NCI-H2029 (cell line): ENCODE results near the gene RASL12.
"Not testable (repeated sequence)": the region's sequence is repeated elsewhere in the genome, so short reads cannot be mapped to it uniquely, and the experiment has no call there.

ENCODE experiments used
- DNase-seq: peaks from one replicate; lab custom pipeline; 2025; lab: John Stamatoyannopoulos, UW

RASL12 gene

DNA sequence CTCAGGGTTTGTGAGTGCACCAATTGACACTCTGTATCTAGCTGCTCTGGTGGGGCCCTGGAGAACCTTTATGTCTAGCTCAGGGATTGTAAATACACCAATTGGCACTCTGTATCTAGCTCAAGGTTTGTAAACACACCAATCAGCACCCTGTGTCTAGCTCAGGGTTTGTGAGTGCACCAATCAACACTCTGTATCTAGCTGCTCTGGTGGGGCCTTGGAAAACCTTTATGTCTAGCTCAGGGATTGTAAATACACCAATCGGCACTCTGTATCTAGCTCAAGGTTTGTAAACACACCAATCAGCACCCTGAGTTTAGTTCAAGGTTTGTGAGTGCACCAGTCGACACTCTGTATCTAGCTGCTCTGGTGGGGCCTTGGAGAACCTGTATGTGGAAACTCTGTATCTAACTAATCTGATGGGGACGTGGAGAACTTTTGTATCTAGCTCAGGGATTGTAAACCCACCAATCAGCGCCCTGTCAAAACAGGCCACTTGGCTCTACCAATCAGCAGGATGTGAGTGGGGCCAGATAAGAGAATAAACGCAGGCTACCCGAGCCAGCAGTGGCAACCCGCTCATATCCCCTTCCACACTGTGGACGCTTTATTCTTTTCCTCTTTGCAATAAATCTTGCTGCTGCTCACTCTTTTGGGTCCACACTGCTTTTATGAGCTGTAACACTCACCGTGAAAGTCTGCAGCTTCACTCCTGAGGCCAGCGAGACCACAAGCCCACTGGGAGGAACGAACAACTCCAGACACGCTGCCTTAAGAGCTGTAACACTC is 8.0 kb upstream of the RASL12 start:
- not testable (repeated sequence) for DNase-seq

DNA sequence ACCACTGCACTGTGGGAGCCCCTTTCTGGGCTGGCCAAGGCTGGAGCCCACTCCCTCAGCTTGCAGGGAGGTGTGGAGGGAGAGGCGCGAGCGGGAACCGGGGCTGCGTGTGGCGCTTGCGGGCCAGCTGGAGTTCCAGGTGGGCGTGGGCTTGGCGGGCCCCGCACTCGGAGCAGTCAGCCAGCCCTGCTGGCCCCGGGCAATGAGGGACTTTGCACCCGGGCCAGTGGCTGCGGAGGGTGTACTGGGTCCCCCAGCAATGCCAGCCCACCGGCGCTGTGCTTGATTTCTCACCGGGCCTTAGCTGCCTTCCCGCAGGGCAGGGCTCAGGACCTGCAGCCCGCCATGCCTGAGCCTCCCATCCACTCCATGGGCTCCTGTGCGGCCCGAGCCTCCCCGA is 7.2 kb upstream of the RASL12 start:
- not testable (repeated sequence) for DNase-seq

DNA sequence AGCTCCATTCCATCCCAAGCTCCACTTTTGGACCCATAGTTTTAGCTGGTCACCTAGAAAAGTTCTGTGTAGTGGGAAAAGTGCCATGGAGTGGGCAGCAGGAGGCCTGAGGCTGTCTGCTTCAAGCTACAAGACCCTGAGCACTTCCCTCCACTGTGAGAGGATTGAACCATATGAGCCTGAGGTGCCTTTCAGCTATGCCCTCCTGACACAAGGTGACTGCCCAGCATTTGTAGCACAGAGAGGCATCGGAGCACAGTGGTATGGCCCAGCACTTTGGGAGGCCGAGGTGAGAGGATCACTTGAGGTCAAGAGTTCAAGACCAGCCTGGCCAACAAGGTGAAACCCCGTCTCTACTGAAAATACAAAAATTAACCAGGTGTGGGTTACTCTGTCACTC is 4.8 kb upstream of the RASL12 start:
- DNase-seq = no peak

DNA sequence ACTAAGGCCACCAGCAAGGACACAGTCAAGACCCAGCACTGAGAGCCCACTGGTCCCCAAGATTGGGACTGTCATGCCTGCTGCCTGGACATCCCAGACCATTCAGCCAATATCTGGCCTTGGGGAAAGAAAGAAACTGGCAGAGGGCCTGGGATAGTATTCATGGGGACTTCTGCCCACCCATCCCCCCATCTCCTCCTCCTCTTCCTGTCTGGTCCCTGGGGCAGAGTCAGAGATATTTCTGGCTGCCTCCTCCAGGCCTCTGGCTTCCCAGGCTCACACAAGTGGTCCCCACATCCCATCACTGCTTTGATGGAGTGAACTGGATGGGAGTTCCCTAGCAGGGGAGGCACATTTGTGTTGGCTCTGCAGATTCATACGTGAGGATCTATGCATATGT is 4.2 kb upstream of the RASL12 start:
- no peak for DNase-seq

DNA sequence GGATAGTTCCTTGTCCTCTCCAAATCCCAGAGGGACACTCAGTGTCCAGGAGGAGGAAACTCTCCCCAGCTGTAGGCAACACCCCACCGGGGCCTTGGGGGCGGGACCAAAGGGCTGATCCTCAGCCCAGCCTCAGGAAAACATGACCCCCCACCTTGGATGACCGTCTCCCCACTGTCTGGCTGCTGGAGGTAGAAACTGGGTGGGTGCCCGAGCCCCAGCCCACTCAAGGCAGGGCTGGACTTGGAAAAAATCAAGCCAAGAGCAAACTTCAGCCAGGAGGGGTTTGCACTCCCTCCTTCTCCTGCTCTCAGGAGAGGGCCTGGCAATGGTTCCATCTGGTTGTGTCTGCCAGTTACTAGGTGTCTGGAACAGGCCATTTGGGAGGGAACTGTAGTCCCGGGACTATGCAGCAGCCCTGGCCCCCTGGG is 3.6 kb upstream of the RASL12 start:
- no peak for DNase-seq

DNA sequence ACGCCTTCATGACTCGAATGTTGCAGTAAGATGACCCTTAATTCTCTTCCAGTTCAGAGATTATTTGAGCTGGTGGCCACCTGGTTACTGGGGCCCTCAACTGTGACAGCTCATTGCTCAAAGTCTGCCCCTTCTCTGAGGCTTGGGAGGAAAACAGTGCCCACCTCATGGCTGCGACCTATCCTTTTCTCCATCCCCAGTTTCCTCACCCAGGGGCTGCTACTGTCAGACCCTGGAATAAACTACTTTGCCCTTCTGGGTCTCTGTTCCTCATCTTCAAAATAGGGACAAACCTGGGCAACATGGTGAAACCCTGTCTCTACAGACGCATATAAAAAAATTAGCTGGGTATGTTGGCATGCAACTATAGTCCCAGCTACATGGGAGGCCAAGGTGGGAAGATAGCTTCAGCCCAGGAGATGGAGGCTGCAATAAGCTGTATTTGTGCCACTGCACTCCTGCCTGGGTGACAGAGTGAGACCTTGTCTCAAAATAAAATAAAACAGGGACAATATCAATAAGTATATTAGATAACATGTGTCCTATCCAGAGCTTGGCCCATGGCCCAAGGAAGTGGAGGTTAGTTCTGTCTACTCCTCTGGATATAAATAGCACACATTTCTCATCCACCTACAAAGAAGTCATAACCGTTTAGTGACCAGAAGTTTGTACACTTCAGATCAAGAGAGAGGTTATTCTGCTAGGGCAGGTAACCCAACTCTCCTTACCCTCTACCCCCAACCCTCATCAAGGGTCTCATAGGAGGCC is 2.2 kb upstream of the RASL12 start:
- no peak for DNase-seq

DNA sequence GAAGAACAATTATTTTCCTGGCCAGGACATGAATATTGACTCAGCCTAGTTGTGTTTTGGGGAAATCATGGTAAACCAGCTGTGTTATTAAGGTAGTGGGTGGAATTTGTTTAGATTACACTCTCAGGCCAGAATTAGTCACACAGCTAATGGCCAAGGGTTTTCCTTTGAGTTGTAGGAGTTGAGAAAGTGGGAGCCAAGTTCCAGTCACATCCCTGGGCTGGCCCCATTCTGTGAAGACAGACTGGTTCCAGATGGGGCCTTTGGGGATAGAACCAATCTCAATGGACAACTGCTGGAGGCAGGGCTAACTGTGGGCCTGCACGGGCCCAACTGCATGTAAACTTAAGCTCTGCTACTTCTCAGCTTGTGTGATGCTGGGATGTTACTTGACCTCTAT is 1.4 kb upstream of the RASL12 start:
- DNase-seq = no peak

DNA sequence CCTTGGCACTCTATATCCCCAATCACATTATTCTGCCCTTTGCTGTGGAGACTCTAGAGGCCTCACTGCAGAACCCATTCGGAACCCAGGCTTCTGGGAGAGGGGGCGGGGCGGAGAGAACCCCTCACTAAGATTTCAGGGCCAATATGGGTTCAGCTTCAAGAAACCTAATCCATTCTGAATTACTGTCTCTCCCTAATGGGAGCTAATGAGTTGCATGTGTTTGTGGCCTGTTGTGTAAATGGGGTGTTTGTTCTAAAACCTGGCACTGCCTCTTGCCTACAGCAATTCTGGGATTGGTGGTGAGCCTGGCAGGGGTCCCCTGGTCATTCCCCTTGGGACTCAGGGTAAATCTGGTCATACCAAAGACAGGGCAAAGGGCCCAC is 605 bp upstream of the RASL12 start:
- DNase-seq = no peak

DNA sequence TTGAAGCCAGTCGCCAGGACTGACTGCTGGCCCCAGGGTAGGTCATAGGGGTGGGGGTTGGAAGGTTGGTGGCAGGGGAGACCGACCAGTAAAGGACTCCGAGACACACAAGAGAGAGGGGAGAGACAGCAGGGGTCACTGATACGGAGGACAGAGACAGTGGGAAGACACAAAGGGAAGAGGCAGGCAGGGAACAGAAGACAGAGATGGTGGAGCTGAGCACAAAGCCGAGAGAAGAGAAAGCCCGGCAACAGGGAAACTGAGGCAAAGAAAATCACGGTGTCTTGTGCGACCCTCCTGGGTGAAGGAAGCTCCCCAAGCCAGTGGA is 510 bp downstream of the RASL12 start:
- no peak for DNase-seq

DNA sequence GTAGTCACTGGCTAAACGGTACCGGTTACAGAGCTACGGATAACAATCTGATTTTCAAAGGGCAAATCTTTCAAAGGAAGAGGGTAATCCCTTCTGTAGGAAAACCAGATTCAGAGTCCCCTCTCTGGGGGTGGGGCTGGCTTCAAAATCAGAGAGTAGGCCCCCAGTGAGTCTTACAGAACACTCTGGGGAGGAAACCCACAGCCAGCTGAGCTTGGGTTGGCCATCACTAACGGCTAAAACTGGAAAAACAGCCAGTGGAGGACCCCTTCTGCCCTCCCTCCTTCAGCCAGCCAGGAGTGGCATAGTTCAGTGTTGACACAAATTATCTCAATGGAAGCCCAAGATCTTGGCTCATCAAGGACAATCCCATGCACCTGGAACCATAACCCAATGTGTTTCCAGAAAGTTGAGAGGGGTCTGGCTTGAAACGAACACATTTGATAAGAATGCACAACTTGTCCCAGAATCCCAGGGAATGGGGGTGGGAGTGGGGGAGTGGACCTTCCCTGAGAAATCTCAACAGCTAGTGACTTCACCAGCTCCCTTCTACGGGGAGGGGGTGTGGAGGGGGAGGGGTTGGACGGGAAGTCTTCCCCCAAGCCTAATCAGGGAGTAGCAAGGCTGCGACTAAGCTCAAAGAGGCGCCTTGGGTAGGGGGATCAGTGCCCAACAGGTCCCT is 1.0 kb downstream of the RASL12 start:
- DNase-seq = no peak

DNA sequence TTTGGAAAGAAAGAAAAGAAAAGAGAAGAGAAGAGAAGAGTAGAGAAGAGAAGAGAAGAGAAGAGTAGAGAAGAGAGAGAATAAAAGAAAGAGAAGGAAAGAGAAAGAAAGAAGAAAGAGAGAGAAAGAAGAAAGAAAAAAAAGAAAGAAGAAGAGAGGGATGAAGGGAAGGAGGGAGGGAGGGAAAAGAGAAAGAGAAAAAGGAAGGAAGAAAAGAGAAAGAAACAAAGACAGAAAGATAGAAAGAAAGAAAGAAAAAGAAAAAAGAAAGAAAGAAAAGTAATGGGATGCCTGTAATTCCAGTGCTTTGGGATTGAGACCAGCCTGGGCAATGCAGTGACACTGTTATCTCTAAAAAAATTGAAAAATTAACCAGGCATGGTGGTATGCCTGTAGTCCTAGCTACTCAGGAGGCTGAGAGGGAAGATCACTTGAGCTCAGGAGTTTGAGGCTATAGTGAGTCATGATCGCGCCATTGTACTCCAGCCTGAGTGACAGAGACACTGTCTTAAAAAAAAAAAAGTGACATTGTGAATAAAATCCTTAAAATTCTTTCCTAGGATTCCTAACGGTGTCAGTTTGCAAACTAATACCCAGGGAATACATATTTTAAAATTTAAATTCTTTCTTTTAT is 1.7 kb downstream of the RASL12 start:
- DNase-seq = no peak

DNA sequence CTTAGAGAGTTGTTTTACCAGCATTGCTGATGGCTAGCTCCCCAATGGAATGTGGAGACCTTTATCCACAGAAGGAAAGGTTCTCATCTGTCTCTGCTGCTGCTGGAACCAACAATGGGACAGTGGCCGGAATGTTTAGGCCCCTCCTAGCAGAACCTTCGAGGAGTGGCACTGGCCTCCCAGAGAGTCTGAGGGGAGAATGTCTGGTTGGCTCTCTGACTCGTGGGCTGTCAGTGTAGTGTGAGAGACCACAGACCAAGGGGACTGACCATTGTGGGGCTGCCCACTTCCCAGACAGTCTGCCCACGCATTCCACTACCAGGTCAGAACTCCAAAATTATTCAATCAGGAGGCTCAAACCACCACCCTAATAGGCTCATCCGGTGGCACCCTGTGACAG is 5.1 kb downstream of the RASL12 start:
- no peak for DNase-seq

DNA sequence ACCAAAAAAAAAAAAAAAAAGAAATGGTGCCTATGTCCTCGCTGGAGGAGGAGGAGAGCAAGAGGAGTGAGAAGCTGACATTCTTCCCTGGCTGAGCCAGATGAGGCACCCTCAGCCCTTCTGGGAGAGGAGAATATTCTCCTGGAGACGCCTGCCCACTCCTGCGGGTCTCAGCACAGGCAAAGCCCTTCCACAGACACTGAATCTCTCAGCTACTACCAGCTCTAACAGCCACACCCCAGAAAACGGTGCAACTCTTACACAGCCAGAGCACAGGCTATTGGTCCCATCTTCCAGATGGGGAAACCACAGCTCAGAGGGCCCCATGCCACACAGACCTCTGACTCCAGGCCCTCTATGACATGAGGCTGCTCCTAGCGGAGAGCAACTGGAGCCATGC is 5.7 kb downstream of the RASL12 start:
- no peak for DNase-seq

DNA sequence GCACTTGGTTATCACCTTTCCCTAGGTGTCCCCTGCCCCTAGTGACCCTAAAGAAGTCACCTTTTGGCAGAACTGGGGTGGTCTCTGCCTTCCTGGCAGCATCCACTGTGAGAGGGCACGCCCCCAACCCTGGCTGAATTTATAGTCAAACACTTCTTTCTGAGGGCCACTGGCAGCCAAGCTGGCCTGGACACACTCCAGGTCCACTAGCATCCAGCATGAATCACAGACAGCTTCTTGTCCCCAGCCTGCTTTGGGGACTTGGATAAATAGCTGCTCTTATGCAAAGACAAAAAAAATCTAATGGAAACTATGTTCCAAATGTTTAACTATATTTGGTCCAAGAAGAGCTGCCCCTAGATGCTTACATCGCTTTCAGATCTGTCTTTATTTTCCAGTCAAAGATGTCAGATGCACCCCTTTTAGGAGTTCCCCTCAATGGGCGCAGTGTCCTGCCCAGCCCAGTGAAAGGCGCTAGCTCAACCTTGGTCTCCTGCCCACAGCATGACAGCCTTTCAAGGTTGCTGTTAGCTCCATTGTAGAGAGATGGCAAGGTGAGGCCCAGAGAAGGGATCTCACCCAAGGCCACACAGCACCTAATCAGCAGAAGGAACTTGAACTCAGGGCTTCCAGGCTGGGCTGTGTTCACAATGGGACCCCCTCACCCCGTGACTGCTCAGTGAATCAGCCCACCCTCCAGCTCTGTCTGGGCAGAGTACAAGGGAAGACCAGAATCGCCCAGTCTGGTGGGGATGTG is 7.0 kb downstream of the RASL12 start:
- no peak for DNase-seq

DNA sequence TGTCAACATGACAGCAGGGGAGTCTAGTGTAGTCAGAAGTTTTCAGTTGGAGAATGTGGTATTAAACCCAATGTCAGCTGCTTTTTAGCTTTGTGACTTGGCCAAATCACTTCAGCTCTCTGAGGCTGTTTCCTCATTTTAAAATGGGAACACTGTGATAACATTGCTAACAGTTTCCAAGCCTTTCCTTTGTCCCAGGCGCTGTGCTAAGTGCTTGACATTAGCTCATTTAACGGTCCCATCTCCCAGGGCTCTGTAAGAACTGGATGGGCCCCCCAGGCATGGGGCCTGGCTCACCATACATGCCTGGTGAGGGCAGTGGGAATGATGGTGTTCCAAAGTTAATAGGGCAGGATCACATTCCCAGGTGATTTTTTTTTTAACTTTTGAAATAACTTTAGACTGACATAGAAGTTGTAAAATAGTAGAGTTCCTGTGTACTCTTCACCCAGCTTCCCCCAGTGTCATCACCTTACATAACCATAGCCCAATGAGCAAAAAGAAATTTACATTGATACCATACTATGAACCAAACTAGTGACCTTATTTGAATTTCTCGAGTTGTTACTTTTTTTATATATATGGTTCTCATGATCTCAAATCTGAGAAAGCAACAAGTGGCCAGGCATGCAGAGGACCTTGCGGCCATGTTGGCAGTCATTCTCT is 7.7 kb downstream of the RASL12 start:
- no peak for DNase-seq

DNA sequence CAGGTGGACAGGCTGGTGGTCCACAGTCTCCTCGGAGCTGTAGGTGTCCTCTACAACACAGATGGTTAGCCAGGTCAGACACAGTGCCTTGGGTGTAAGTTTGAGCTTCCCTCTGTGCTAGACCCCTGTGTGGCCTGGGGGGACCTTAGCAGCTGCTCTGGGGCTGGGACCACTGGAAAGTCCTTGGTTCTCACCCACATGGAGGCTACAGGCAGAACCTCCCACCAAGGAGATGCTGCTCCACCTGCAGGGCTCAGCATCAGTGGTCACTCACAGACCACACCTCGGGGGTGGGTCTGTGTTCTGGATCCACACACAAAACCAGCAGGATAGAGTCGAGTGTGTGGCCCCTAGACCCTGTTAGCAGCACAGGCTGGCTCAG is 8.4 kb downstream of the RASL12 start:
- DNase-seq = no peak

DNA sequence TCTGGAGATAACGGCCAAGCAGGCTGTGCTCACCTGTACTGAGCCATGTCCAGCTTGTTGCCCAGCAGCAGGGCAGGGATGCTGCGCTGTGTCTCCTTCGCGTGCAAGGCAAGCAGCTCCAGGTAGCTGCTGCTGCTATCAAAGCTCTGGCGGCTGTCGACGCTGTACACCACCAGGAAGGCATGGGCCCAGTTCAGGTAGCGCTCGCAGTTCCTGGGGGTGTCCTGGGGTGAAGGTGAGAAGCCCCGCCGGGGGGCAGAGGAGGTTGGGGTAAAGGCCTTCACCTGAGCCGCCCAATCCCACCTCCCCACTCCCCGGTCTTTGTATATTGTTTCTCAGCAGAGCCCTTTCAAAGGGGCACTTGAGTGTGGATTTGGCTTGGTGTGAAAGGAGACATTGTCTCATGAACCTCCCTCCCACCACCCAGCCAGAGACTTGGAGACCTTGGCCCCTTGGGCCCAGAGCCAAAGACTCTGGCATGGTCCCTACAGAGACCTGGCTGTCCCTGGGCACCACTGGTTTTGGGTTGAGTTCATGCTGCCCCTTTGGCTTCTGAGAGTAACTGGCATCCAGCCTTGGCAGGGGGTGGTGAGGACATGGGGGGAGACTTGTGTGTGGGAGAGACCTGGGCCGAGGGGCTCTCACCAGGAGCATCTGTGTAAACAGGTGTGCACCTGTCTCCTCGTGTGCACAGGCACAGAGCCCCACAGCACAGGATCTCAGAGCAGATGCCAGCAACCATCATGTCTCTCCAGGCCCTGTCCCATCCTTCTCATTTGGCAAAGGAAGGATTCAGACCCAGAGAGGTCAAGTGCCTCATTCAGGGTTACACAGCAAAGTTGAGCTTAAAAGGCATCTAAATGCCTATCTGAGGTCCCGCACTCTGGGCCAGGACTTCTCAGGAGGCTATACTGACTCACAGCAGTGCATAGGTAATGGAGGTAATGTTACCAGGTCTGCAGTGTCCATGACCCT is 9.1 kb downstream of the RASL12 start:
- no peak for DNase-seq

DNA sequence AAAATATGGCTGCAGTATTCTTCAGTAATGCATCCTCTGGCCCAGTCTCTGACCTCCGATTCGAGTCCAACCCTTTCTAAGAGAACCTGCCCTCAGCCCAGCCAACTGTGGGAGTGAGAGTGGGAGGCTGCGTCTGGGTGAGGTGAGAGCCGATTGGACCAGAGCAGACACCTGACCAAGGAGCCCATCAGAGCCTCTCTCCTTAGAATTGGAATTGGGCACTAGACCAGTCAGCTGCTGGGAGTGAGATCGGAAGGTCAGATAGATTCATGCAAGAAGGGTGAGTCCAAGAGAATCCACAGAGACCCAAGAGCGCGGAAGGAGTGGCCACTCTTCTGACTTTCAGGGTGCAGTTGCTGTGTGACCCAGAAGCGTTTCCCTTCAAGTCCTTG is 10.2 kb downstream of the RASL12 start:
- DNase-seq = no peak

DNA sequence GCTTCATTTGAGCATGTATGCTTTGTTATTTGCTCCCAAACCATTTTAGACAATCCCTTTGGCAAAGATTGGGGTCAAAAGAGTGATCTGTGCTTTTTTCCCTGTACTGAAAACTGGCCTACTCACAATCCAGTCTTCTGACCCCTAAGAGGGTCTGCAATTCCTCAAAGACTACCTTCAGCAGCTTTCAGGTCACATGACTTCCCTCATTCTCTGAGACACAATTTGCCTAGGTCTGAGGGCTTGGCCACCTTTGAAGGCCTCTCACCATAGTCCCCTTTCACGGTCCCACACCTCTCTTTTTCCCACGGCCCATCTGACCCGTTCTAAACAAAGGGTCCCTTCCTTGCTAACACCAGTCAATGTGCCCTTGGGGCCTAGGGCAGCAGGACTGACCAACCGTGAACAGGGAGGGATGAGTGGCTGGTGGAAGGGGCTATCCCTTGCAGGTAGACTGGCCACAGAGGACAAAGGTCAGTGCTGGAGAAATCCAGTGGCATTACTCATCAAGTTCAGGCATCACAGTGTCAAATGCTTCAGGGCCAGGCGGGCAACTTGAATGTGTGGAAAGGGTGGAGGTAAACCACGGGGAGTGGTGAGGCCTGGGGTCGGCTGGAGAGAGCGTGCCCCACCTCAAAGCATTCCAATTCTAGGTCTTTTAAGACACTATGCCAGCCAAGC is 10.8 kb downstream of the RASL12 start:
- no peak for DNase-seq

DNA sequence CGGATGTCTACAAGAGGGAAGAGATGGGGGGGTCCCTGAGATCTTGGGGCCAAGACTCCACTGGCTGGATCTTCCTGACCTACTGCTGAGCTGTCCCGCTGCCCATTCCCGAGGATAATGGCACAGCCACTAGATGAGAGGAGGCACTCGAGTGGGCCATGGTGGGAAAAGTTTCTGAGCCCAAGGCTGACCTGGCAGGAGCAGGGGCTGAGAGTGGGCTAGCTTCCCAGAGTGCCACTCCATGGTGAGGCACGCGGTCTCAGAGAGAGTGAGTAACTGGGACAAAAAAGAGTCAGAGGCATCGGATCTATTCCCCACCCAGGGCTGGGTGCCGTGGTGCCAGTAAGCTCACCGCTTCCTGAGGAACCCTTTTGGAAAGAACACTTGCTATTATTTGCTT is 11.7 kb downstream of the RASL12 start:
- no peak for DNase-seq
